ENCODE results near the gene SETD1A.

DNA sequence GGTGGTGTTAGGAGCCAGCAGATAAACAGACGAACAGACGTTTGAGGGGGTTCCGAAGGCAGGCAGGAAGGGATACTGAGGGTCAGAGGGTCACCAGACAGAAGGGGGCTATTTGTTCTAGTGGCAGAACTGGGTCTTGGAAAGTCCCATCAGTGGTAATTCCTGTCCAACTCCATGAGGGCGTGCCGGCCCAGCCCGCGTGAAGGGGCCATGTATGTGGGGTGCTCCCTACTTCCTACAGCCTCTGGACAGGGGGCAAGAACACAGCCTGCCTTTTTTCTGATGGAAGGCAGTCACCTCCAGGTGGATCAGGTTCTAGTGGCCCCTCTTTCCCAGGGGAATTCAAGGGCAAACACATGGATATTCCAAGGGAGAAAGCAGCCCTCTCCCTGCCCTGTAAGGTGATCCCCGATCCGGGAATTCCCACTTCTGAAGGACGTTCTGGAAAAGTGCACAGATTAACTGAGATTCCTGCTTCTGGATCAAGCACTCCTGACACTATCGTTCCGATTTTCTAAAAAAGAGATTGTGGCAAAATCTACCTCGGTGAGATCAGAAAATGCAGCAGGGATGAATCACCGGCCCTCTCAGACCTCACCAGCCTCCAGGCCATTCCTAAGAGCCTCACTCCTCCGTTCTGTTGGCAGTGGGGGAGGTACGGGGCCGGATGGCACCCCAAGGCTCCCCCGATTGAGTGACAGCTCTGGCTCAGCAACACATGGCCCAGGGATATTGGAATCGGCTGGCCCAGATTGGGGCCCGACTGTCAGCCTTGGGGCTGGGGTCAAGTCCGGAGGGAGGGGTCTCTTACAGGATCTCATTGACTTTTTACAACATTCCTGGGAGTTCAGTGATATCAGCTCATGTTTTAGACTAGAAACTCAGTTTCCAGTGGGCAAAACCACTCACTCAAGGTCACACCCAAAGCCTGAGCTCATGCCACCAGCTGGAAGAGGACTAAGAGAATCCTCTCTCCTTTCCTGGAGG, 40.5 kb downstream of the SETD1A start:
- TF ChIP-seq, protein P1, sequence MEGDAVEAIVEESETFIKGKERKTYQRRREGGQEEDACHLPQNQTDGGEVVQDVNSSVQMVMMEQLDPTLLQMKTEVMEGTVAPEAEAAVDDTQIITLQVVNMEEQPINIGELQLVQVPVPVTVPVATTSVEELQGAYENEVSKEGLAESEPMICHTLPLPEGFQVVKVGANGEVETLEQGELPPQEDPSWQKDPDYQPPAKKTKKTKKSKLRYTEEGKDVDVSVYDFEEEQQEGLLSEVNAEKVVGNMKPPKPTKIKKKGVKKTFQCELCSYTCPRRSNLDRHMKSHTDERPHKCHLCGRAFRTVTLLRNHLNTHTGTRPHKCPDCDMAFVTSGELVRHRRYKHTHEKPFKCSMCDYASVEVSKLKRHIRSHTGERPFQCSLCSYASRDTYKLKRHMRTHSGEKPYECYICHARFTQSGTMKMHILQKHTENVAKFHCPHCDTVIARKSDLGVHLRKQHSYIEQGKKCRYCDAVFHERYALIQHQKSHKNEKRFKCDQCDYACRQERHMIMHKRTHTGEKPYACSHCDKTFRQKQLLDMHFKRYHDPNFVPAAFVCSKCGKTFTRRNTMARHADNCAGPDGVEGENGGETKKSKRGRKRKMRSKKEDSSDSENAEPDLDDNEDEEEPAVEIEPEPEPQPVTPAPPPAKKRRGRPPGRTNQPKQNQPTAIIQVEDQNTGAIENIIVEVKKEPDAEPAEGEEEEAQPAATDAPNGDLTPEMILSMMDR (IDR thresholded peaks at IDR 0.05): no peak
- TF ChIP-seq EP300 (IDR thresholded peaks at IDR 0.05) (no peak), POLR2AphosphoS5 (IDR thresholded peaks at IDR 0.05) (no peak)
